ENCODE measurements around the gene P4HA3. TPM values are rescaled to one million over a fixed set of nuclear protein-coding genes. Genes with fewer than 3 reads are reported as not detected.

P4HA3 gene
- total RNA-seq, 1 experiment from 2014 or later, result 0.91 TPM

GRCh38 chr11:74316772-74317505 is 5.5 kb upstream of the P4HA3 start:
- DNase-seq (ENCODE audit: low read depth, low spot score), result no peak
- no TSS peak for BruUV-seq (replicated peaks)
- CTCF ChIA-PET, result no interaction called here

More at GRCh38 chr11:74316772-74317505, 5.5 kb upstream of the P4HA3 start:
- no peaks in the 10 kb centered on the region; the same call in 1 of the 2 replicates for H3K9me2 ChIP-seq (ENCODE audit: insufficient read depth)
- no peak overlapping the region for H3K27ac ChIP-seq (ENCODE audit: low read depth, low read length)
- H3K9me3 ChIP-seq (ENCODE audit: control insufficient read depth in 1 of 2, insufficient read depth in 1 of 2, low read depth in 1 of 2, low read length in 2 of 2), result no peaks in the 10 kb centered on the region
- H4K20me1 ChIP-seq (ENCODE audit: insufficient read depth), result no peaks in the 10 kb centered on the region
- TF ChIP-seq ZNF274 (IDR thresholded peaks at IDR 0.05; ENCODE audit: low read depth, low read length) (no peak), MAX (IDR thresholded peaks at IDR 0.05) (no peak), EZH2 (IDR thresholded peaks at IDR 0.05) (no peak), ZBTB33 (IDR thresholded peaks at IDR 0.05; ENCODE audit: extremely low read depth, insufficient replicate concordance, low read length) (no peak), YY1 (IDR thresholded peaks at IDR 0.05; ENCODE audit: extremely low read depth, insufficient replicate concordance, low read depth, low read length) (no peak), EZH2phosphoT487 (IDR thresholded peaks at IDR 0.05; ENCODE audit: borderline replicate concordance) (no peak), POLR2A (IDR thresholded peaks at IDR 0.05; ENCODE audit: borderline replicate concordance, extremely low read depth, insufficient read depth, insufficient read length) (no peak)
- no peaks in the 10 kb centered on the region for H3K36me3 ChIP-seq (ENCODE audit: control insufficient read depth in 1 of 2, insufficient read depth in 2 of 2, low read length in 2 of 2)
- H3K4me2 ChIP-seq (ENCODE audit: low read length), result no peak overlapping the region
- no peaks in the 10 kb centered on the region for H3K27me3 ChIP-seq (ENCODE audit: insufficient read depth, low read length)
- ATAC-seq, result no peak
- H3K79me2 ChIP-seq (ENCODE audit: insufficient read depth, low read length), result no peaks in the 10 kb centered on the region
- ChIA-PET POLR2A (no interaction called here), RAD21 (ENCODE audit: low non-redundant PET in 1 of 2, low total read pairs in 2 of 2, uncharacterized antibody in 2 of 2, unreplicated experiment in 2 of 2) (no interaction called here)
- intact Hi-C loops (cut with micrococcal nuclease), result no loop called here
- H2AFZ ChIP-seq (ENCODE audit: low read depth, low read length, poor library complexity, severe bottlenecking), result no peak overlapping the region
- peaks cover 0 to under 1% of the 10 kb centered on the region in 2 experiments; a peak in 1 of 4 replicates for H3K4me1 ChIP-seq (ENCODE audit: control insufficient read depth in 1 of 2, insufficient read depth in 2 of 2, low read length in 2 of 2)
- no peak overlapping the region for H3K9ac ChIP-seq (ENCODE audit: low read length)
- H3K4me3 ChIP-seq (replicated peaks in 1 of 2; ENCODE audit: low read depth in 1 of 2, low read length in 2 of 2), result no peak overlapping the region
